HG03066 (cell line): Measurements from ENCODE around the gene RBM20.
"Not testable (repeated sequence)": the region's sequence is repeated elsewhere in the genome, so short reads cannot be mapped to it uniquely, and the experiment has no call there.

Experiments used
- ATAC-seq: cut with Tn5 transposase; IDR thresholded peaks from one replicate; pipeline ENCODE4 v1.9.1; 2021; ENCODE audit warnings: low read depth; ENCODE audit not compliant: unreplicated experiment

The RBM20 gene

GRCh38 chr10:110758128-110758765, 114.1 kb downstream of the RBM20 start:
- ATAC-seq, result no peak

GRCh38 chr10:110758898-110759297, 114.8 kb downstream of the RBM20 start:
- no peak for ATAC-seq

GRCh38 chr10:110759523-110759922, 115.4 kb downstream of the RBM20 start:
- no peak for ATAC-seq

GRCh38 chr10:110762109-110762848, 118.1 kb downstream of the RBM20 start:
- no peak for ATAC-seq

- ATAC-seq, result no peak
Measured at GRCh38 chr10:110762849-110763211, 118.7 kb downstream of the RBM20 start.

GRCh38 chr10:110764378-110764777, 120.2 kb downstream of the RBM20 start:
- no peak for ATAC-seq

GRCh38 chr10:110764793-110765512, 120.8 kb downstream of the RBM20 start:
- ATAC-seq, result no peak

- ATAC-seq, result no peak
Measured at GRCh38 chr10:110765513-110766319, 121.6 kb downstream of the RBM20 start.

- not testable (repeated sequence) for ATAC-seq
Measured at GRCh38 chr10:110767601-110768000, 123.5 kb downstream of the RBM20 start.

- no peak for ATAC-seq
Measured at GRCh38 chr10:110770243-110770642, 126.1 kb downstream of the RBM20 start.

- no peak for ATAC-seq
Measured at GRCh38 chr10:110771486-110771885, 127.3 kb downstream of the RBM20 start.

- no peak for ATAC-seq
Measured at GRCh38 chr10:110771991-110772390, 127.9 kb downstream of the RBM20 start.

- ATAC-seq, result no peak
Measured at GRCh38 chr10:110772454-110773025, 128.4 kb downstream of the RBM20 start.

GRCh38 chr10:110773693-110774068, 129.5 kb downstream of the RBM20 start:
- no peak for ATAC-seq

- peak; percentile 97 for ATAC-seq
Measured at GRCh38 chr10:110774069-110775019, 130.2 kb downstream of the RBM20 start.

GRCh38 chr10:110775020-110775375, 130.9 kb downstream of the RBM20 start:
- ATAC-seq, result no peak

- ATAC-seq, result no peak
Measured at GRCh38 chr10:110775406-110775805, 131.3 kb downstream of the RBM20 start.

GRCh38 chr10:110777017-110777416, 132.9 kb downstream of the RBM20 start:
- no peak for ATAC-seq

- ATAC-seq, result no peak
Measured at GRCh38 chr10:110777661-110778060, 133.5 kb downstream of the RBM20 start.
